IMR-90 (cell line): Measurements from ENCODE around the gene SLC9B1. TPM values are rescaled to one million over a fixed set of nuclear protein-coding genes. Genes with fewer than 3 reads are reported as not detected.

ENCODE experiments used
- ATAC-seq: fragments of 200-7000 bp; cut with Tn5 transposase; 2 replicates; pipeline ENCODE4 v1.9.1; 2020; ENCODE audit warnings: low read depth, mild to moderate bottlenecking, moderate library complexity
- BruUV-seq: library from RNA; stranded (reverse); fragments of 400-500 nt; replicated peaks from 2 replicates; lab custom pipeline; 2021; lab: Mats Ljungman, UMichigan
- CTCF ChIA-PET: fragments of 300-600 bp; formaldehyde crosslinking; extraction: SDS; loops from one replicate; lab custom pipeline; 2021; ENCODE audit warnings: antibody characterized with exemption; lab: Yijun Ruan, JAX
- POLR2A ChIA-PET: fragments of 300-600 bp; sonication (Branson Sonifier 250); formaldehyde crosslinking; loops from one replicate; lab custom pipeline; 2022; ENCODE audit warnings: antibody characterized with exemption; ENCODE audit not compliant: unreplicated experiment; lab: Charles Lee
- DNase-seq: peaks from one replicate; pipeline ENCODE4 v3.0.0; 2013
- H2AFZ ChIP-seq: replicated peaks from 2 replicates; pipeline ENCODE3; 2013; ENCODE audit warnings: low read length, mild to moderate bottlenecking; ENCODE audit not compliant: poor library complexity
- H2AK5ac ChIP-seq: 2 replicates; pipeline ENCODE4 v1.6.1; 2013; ENCODE audit warnings: low read depth, low read length, inconsistent platforms
- H2AK9ac ChIP-seq: replicated peaks from 2 replicates; pipeline ENCODE3; 2013; ENCODE audit warnings: mild to moderate bottlenecking, low read depth, low read length, moderate library complexity; ENCODE audit not compliant: poor library complexity
- H2BK120ac ChIP-seq: 2 replicates; pipeline ENCODE4 v1.6.1; 2013; ENCODE audit warnings: low read depth, low read length, inconsistent platforms
- H2BK15ac ChIP-seq: 3 replicates; pipeline ENCODE4 v1.6.1; 2013; ENCODE audit warnings: low read depth, low read length, inconsistent platforms
- H2BK20ac ChIP-seq: 2 replicates; pipeline ENCODE4 v1.6.1; 2013; ENCODE audit warnings: low read depth, mild to moderate bottlenecking, inconsistent platforms, low read length, moderate library complexity
- H2BK5ac ChIP-seq: 2 replicates; pipeline ENCODE4 v1.6.1; 2013; ENCODE audit warnings: mild to moderate bottlenecking, low read depth, low read length, inconsistent platforms; ENCODE audit not compliant: poor library complexity, severe bottlenecking
- H3K14ac ChIP-seq: replicated peaks from 2 replicates; pipeline ENCODE4 v1.6.1; 2013; ENCODE audit warnings: low read depth, low read length, inconsistent platforms
- H3K18ac ChIP-seq: 2 replicates; pipeline ENCODE4 v1.6.1; 2013; ENCODE audit warnings: low read depth, low read length, control low read depth
- H3K23ac ChIP-seq: 2 replicates; pipeline ENCODE4 v1.6.1; 2013; ENCODE audit warnings: low read depth, low read length, inconsistent platforms
- H3K27ac ChIP-seq: 2 replicates; pipeline ENCODE4 v1.5.1; 2013; ENCODE audit warnings: mild to moderate bottlenecking, control low read depth, low read length; ENCODE audit not compliant: insufficient read depth
- H3K27me3 ChIP-seq: 2 replicates; pipeline ENCODE4 v1.6.1; 2013; ENCODE audit warnings: low read length; ENCODE audit not compliant: control insufficient read depth, insufficient read depth
- H3K36me3 ChIP-seq: 2 replicates; pipeline ENCODE4 v1.6.1; 2013; ENCODE audit warnings: low read length, mixed read lengths; ENCODE audit not compliant: control insufficient read depth, insufficient read depth
- H3K4ac ChIP-seq: 2 replicates; pipeline ENCODE4 v1.6.1; 2013; ENCODE audit warnings: low read depth, low read length, inconsistent platforms
- H3K4me1 ChIP-seq: 2 replicates; pipeline ENCODE4 v1.6.1; 2013; ENCODE audit warnings: low read length, mixed read lengths; ENCODE audit not compliant: control insufficient read depth, insufficient read depth
- H3K4me2 ChIP-seq: 2 replicates; pipeline ENCODE4 v1.6.1; 2013; ENCODE audit warnings: low read depth, mild to moderate bottlenecking, control low read depth, low read length, moderate library complexity
- H3K4me3 ChIP-seq: 2 replicates; pipeline ENCODE4 v1.5.1; 2013; ENCODE audit warnings: low read depth, mild to moderate bottlenecking, control low read depth, low read length, moderate library complexity; ENCODE audit not compliant: insufficient read depth
- H3K56ac ChIP-seq: 2 replicates; pipeline ENCODE4 v1.6.1; 2013; ENCODE audit warnings: low read length, inconsistent platforms; ENCODE audit not compliant: insufficient read depth; ENCODE audit errors: extremely low read depth
- H3K79me1 ChIP-seq, 2 experiments: 2 replicates each; pipeline ENCODE4 v1.6.1; 2013; ENCODE audit warnings: low read length in 2 of 2, inconsistent platforms in 1 of 2, low read depth in 1 of 2
- H3K9ac ChIP-seq: 2 replicates; pipeline ENCODE4 v1.6.1; 2013; ENCODE audit warnings: low read depth, low read length, control low read depth
- H3K9me1 ChIP-seq: 2 replicates; pipeline ENCODE4 v1.6.1; 2013; ENCODE audit warnings: low read length, inconsistent platforms; ENCODE audit not compliant: insufficient read depth
- H3K9me3 ChIP-seq: 2 replicates; pipeline ENCODE4 v1.6.1; 2013; ENCODE audit warnings: low read length; ENCODE audit not compliant: control insufficient read depth, insufficient read depth
- H4K20me1 ChIP-seq: 2 replicates; pipeline ENCODE4 v1.6.1; 2013; ENCODE audit warnings: low read length, inconsistent platforms; ENCODE audit not compliant: insufficient read depth
- H4K5ac ChIP-seq: 2 replicates; pipeline ENCODE4 v1.6.1; 2013; ENCODE audit warnings: mild to moderate bottlenecking, low read depth, low read length, control low read depth
- H4K8ac ChIP-seq, 2 experiments: 2 replicates each; pipeline ENCODE4 v1.6.1; 2013; ENCODE audit warnings: low read depth in 2 of 2, low read length in 2 of 2, control low read depth in 1 of 2, inconsistent platforms in 1 of 2
- H4K91ac ChIP-seq: 2 replicates; pipeline ENCODE4 v1.6.1; 2013; ENCODE audit warnings: low read depth, low read length, inconsistent platforms; ENCODE audit not compliant: insufficient read depth
- BHLHE40 ChIP-seq: fragments of 150-350 bp; IDR thresholded peaks from 2 replicates; pipeline ENCODE4 v1.6.1; 2016; ENCODE audit warnings: mild to moderate bottlenecking, low read depth, low read length
- CEBPB ChIP-seq: IDR thresholded peaks from 2 replicates; pipeline ENCODE4 v1.6.1; 2012; ENCODE audit warnings: low read depth, low read length, improper control_type of control experiment
- CHD1 ChIP-seq: IDR thresholded peaks from 2 replicates; pipeline ENCODE4 v1.6.1; 2012; ENCODE audit warnings: low read depth, low read length, improper control_type of control experiment
- FOS ChIP-seq: fragments of 150-350 bp; IDR thresholded peaks from 2 replicates; pipeline ENCODE4 v1.6.1; 2016; ENCODE audit warnings: low read depth, low read length
- MAFK ChIP-seq: IDR thresholded peaks from 2 replicates; pipeline ENCODE4 v1.6.1; 2012; ENCODE audit warnings: low read depth, low read length, improper control_type of control experiment
- MAZ ChIP-seq: IDR thresholded peaks from 2 replicates; pipeline ENCODE4 v1.6.1; 2012; ENCODE audit warnings: low read depth, mild to moderate bottlenecking, low read length, improper control_type of control experiment, moderate library complexity, borderline replicate concordance
- MXI1 ChIP-seq: IDR thresholded peaks from 2 replicates; pipeline ENCODE4 v1.6.1; 2012; ENCODE audit warnings: low read depth, mild to moderate bottlenecking, low read length, moderate library complexity, borderline replicate concordance
- NFE2L2 ChIP-seq: fragments of 150-350 bp; IDR thresholded peaks from 2 replicates; pipeline ENCODE4 v1.6.1; 2016; ENCODE audit warnings: low read depth, mild to moderate bottlenecking, low read length
- POLR2A ChIP-seq: IDR thresholded peaks from 2 replicates; pipeline ENCODE4 v1.6.1; 2012; ENCODE audit warnings: mild to moderate bottlenecking, low read depth, low read length
- RAD21 ChIP-seq: IDR thresholded peaks from 2 replicates; pipeline ENCODE4 v1.6.1; 2012; ENCODE audit warnings: low read length, improper control_type of control experiment
- RCOR1 ChIP-seq: IDR thresholded peaks from 2 replicates; pipeline ENCODE4 v1.6.1; 2012; ENCODE audit warnings: mild to moderate bottlenecking, low read length, improper control_type of control experiment; ENCODE audit not compliant: insufficient replicate concordance
- RFX5 ChIP-seq: IDR thresholded peaks from 2 replicates; pipeline ENCODE4 v1.8.0; 2012; ENCODE audit warnings: low read depth, mild to moderate bottlenecking, low read length, moderate library complexity
- SMC3 ChIP-seq: fragments of 150-350 bp; IDR thresholded peaks from 2 replicates; pipeline ENCODE4 v1.6.1; 2016; ENCODE audit warnings: low read depth, mild to moderate bottlenecking, antibody characterized with exemption, low read length, moderate library complexity
- WGBS, 2 experiments: methylation state at CpG; one replicate each; pipeline versions ENCODE4 v1.1.5 to v1.1.7; 2013; ENCODE audit warnings: missing lambda C conversion rate in 2 of 2; ENCODE audit not compliant: insufficient read length in 1 of 2; ENCODE audit errors: extremely low coverage in 2 of 2; 5-methylcytosine and 5-hydroxymethylcytosine counted together
- dilution Hi-C: fragments of 300-500 bp; cut with HindIII; formaldehyde crosslinking; loops from one replicate; pipeline ENCODE4 v1.14.3; 2018; ENCODE audit warnings: low sequenced_read_pairs; ENCODE audit not compliant: unreplicated experiment
- in situ Hi-C: fragments of 300-500 bp; cut with MboI; formaldehyde crosslinking; loops from 3 replicates; pipeline ENCODE4 v1.14.3; 2019; ENCODE audit warnings: low sequenced_read_pairs, inconsistent platforms, mixed read lengths
- intact Hi-C: fragments of 100-400 bp; cut with micrococcal nuclease; formaldehyde crosslinking; loops from 2 replicates; pipeline ENCODE4 v1.10.0; 2022
- polyA plus RNA-seq, 3 experiments: library from polyadenylated mRNA; depleted of rRNA; stranded (reverse); fragments of >200 nt; gene quantifications; 2 replicates each; pipeline ENCODE4 v1.2.3, GENCODE V29; 2012; ENCODE audit warnings: low replicate concordance in 1 of 3
- total RNA-seq: library from RNA; depleted of rRNA; stranded (reverse); fragments of >200 nt; gene quantifications from 2 replicates; pipeline ENCODE4 v1.2.3, GENCODE V29; 2012
- TF ChIP-seq, protein P1 (sequence below): fragments of 150-350 bp; IDR thresholded peaks from 2 replicates; pipeline ENCODE4 v1.6.1; 2016; ENCODE audit warnings: low read depth, mild to moderate bottlenecking, low read length, moderate library complexity, borderline replicate concordance
- TF ChIP-seq, protein P2 (sequence below): fragments of 150-350 bp; IDR thresholded peaks from 2 replicates; pipeline ENCODE4 v1.6.1; 2017; ENCODE audit warnings: mild to moderate bottlenecking, antibody characterized with exemption, low read length, low read depth
- TF ChIP-seq, protein P3 (sequence below): conservative IDR thresholded peaks from 2 replicates; pipeline ENCODE4 v1.5.1; 2012; ENCODE audit warnings: mild to moderate bottlenecking, low read depth, low read length, improper control_type of control experiment

SLC9B1 gene
- total and polyA plus RNA-seq, 2 of the 4 experiments (the other 2 are of a cell fraction): 0.07 to 0.18 TPM

DNA sequence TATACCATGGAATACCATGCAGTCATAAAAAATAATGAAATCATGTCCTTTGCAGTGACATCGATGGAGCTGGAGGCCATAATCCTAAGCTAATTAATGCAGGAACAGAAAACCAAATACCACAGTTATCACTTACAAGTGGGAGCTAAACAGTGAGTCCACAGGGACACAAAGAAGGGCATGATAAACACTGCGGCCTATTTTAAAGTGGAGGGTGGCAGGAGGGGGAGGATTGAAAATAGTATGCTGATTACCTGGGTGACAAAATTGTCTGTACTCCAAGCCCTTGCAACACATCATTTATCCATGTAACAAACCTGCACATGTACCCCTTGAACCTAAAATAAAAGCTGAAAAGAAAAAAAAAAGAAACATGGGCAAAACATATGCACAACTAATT lies 16.7 kb upstream of the SLC9B1 start:
- ATAC-seq: no peak
- Histone ChIP-seq H2AK9ac (no peak overlapping the region), H3K56ac (no peak overlapping the region), H4K5ac (no peak overlapping the region), H3K4ac (no peak overlapping the region), H2BK120ac (no peak overlapping the region), H3K4me3 (no peak overlapping the region), H4K20me1 (no peaks in the 10 kb centered on the region), H3K9me3 (no peaks in the 10 kb centered on the region), H4K91ac (no peak overlapping the region), H2BK5ac (no peak overlapping the region), H3K4me1 (no peaks in the 10 kb centered on the region), H3K4me2 (no peak overlapping the region), H3K9ac (no peak overlapping the region), H2AFZ (no peak overlapping the region), H3K27ac (no peak overlapping the region), H2BK20ac (no peak overlapping the region), H2AK5ac (no peak overlapping the region), H3K9me1 (no peaks in the 10 kb centered on the region), H3K36me3 (no peaks in the 10 kb centered on the region), H3K79me1 (no peaks in the 10 kb centered on the region), H4K8ac (no peak overlapping the region), H3K18ac (no peak overlapping the region), H2BK15ac (no peak overlapping the region), H3K23ac (no peak overlapping the region), H3K14ac (no peak overlapping the region), H3K27me3 (no peaks in the 10 kb centered on the region)
- no TSS peak for BruUV-seq
- POLR2A ChIA-PET: no interaction called here
- CTCF ChIA-PET: interaction anchor here (1.1 kb wide), 1 partner anchor 11 kb away, joined by 4 read pairs; no protein-coding TSS in a partner anchor
- in situ Hi-C loops (no loop called here), dilution Hi-C loops (no loop called here), intact Hi-C loops (no loop called here)
- no peak for DNase-seq
- TF ChIP-seq MAZ (no peak), RCOR1 (no peak), MXI1 (no peak), RFX5 (no peak), NFE2L2 (no peak), RAD21 (no peak), MAFK (no peak), BHLHE40 (no peak), FOS (no peak), CEBPB (no peak), SMC3 (no peak), POLR2A (no peak), CHD1 (no peak)
- TF ChIP-seq, protein P1, sequence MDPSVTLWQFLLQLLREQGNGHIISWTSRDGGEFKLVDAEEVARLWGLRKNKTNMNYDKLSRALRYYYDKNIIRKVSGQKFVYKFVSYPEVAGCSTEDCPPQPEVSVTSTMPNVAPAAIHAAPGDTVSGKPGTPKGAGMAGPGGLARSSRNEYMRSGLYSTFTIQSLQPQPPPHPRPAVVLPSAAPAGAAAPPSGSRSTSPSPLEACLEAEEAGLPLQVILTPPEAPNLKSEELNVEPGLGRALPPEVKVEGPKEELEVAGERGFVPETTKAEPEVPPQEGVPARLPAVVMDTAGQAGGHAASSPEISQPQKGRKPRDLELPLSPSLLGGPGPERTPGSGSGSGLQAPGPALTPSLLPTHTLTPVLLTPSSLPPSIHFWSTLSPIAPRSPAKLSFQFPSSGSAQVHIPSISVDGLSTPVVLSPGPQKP: no peak
- TF ChIP-seq, protein P2, sequence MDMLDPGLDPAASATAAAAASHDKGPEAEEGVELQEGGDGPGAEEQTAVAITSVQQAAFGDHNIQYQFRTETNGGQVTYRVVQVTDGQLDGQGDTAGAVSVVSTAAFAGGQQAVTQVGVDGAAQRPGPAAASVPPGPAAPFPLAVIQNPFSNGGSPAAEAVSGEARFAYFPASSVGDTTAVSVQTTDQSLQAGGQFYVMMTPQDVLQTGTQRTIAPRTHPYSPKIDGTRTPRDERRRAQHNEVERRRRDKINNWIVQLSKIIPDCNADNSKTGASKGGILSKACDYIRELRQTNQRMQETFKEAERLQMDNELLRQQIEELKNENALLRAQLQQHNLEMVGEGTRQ: no peak
- TF ChIP-seq, protein P3, sequence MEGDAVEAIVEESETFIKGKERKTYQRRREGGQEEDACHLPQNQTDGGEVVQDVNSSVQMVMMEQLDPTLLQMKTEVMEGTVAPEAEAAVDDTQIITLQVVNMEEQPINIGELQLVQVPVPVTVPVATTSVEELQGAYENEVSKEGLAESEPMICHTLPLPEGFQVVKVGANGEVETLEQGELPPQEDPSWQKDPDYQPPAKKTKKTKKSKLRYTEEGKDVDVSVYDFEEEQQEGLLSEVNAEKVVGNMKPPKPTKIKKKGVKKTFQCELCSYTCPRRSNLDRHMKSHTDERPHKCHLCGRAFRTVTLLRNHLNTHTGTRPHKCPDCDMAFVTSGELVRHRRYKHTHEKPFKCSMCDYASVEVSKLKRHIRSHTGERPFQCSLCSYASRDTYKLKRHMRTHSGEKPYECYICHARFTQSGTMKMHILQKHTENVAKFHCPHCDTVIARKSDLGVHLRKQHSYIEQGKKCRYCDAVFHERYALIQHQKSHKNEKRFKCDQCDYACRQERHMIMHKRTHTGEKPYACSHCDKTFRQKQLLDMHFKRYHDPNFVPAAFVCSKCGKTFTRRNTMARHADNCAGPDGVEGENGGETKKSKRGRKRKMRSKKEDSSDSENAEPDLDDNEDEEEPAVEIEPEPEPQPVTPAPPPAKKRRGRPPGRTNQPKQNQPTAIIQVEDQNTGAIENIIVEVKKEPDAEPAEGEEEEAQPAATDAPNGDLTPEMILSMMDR: no peak
- no CpG with 5 or more reads among the region's 2 CpGs for WGBS, 2 experiments
